ENCODE data around the gene ZSWIM6. TPM values are rescaled to one million over a fixed set of nuclear protein-coding genes. Genes with fewer than 3 reads are reported as not detected.

ZSWIM6 gene
- total and polyA plus RNA-seq, 2 of the 4 experiments (the other 2 are of a cell fraction): 10.8 to 14.1 TPM

- BruUV-seq (replicated peaks): no TSS peak
- Histone ChIP-seq H3K9me1 (ENCODE audit: insufficient read depth, low read length) (peaks cover 11% of the 10 kb centered on the region), H2BK20ac (ENCODE audit: low read depth, low read length) (no peak overlapping the region), H2AFZ (replicated peaks; ENCODE audit: low read length, poor library complexity) (no peak overlapping the region), H3K4ac (ENCODE audit: low read depth, low read length) (no peak overlapping the region), H4K20me1 (ENCODE audit: insufficient read depth, low read length) (peaks cover 8% of the 10 kb centered on the region; the same call in 1 of the 2 replicates), H2BK120ac (ENCODE audit: low read depth, low read length) (no peak overlapping the region), H3K79me1 (ENCODE audit: low read depth in 1 of 2, low read length in 2 of 2) (peaks cover 24 to 38% of the 10 kb centered on the region in 2 experiments), H3K9ac (ENCODE audit: low read depth, low read length) (no peak overlapping the region), H4K91ac (ENCODE audit: insufficient read depth, low read depth, low read length) (no peak overlapping the region), H3K27me3 (ENCODE audit: control insufficient read depth, insufficient read depth, low read length) (no peaks in the 10 kb centered on the region), H3K4me1 (ENCODE audit: control insufficient read depth, insufficient read depth, low read length) (peaks cover 5% of the 10 kb centered on the region; the same call in 1 of the 2 replicates), H3K36me3 (ENCODE audit: control insufficient read depth, insufficient read depth, low read length) (peaks cover 21% of the 10 kb centered on the region), H3K9me3 (ENCODE audit: control insufficient read depth, insufficient read depth, low read length) (no peaks in the 10 kb centered on the region), H2AK9ac (replicated peaks; ENCODE audit: low read depth, low read length, poor library complexity) (no peak overlapping the region), H3K4me2 (ENCODE audit: low read depth, low read length) (no peak overlapping the region), H3K18ac (ENCODE audit: low read depth, low read length) (no peak overlapping the region), H2BK5ac (ENCODE audit: low read depth, low read length, poor library complexity, severe bottlenecking) (no peak overlapping the region), H4K5ac (ENCODE audit: low read depth, low read length) (no peak overlapping the region), H3K27ac (ENCODE audit: insufficient read depth, low read length) (no peak overlapping the region), H3K23ac (ENCODE audit: low read depth, low read length) (no peak overlapping the region), H2AK5ac (ENCODE audit: low read depth, low read length) (no peak overlapping the region), H4K8ac (ENCODE audit: low read depth in 2 of 2, low read length in 2 of 2) (no peak overlapping the region), H3K56ac (ENCODE audit: extremely low read depth, insufficient read depth, low read length) (no peak overlapping the region), H2BK15ac (ENCODE audit: low read depth, low read length) (no peak overlapping the region), H3K14ac (replicated peaks; ENCODE audit: low read depth, low read length) (no peak overlapping the region), H3K4me3 (ENCODE audit: insufficient read depth, low read depth, low read length) (no peak overlapping the region)
- ChIA-PET CTCF (no interaction called here), POLR2A (ENCODE audit: unreplicated experiment) (interaction anchor here (0.6 kb wide), 1 partner anchor 181 kb away, joined by 3 read pairs; no protein-coding TSS in a partner anchor)
- no peak for TF ChIP-seq USF2 (IDR thresholded peaks at IDR 0.05; ENCODE audit: low read depth, low read length)
- TF ChIP-seq RAD21 (IDR thresholded peaks at IDR 0.05; ENCODE audit: low read length): no peak
- TF ChIP-seq MAZ (IDR thresholded peaks at IDR 0.05; ENCODE audit: borderline replicate concordance, low read depth, low read length): no peak
- TF ChIP-seq CTCF (conservative IDR thresholded peaks at IDR 0.05; ENCODE audit: low read depth, low read length): no peak
- no peak for TF ChIP-seq FOS (IDR thresholded peaks at IDR 0.05; ENCODE audit: low read depth, low read length)
- no peak for TF ChIP-seq CEBPB (IDR thresholded peaks at IDR 0.05; ENCODE audit: low read depth, low read length)
- no peak for TF ChIP-seq RFX5 (IDR thresholded peaks at IDR 0.05; ENCODE audit: low read depth, low read length)
- no peak for TF ChIP-seq ELK1 (IDR thresholded peaks at IDR 0.05; ENCODE audit: borderline replicate concordance, low read depth, low read length)
- TF ChIP-seq MXI1 (IDR thresholded peaks at IDR 0.05; ENCODE audit: borderline replicate concordance, low read depth, low read length): no peak
- TF ChIP-seq RCOR1 (IDR thresholded peaks at IDR 0.05; ENCODE audit: insufficient replicate concordance, low read length): no peak
- TF ChIP-seq CHD1 (IDR thresholded peaks at IDR 0.05; ENCODE audit: low read depth, low read length): no peak
- no peak for TF ChIP-seq SMC3 (IDR thresholded peaks at IDR 0.05; ENCODE audit: low read depth, low read length)
- TF ChIP-seq NFE2L2 (IDR thresholded peaks at IDR 0.05; ENCODE audit: low read depth, low read length): no peak
- no peak for TF ChIP-seq POLR2A (IDR thresholded peaks at IDR 0.05; ENCODE audit: low read depth, low read length)
- no peak for TF ChIP-seq MAFK (IDR thresholded peaks at IDR 0.05; ENCODE audit: low read depth, low read length)
- TF ChIP-seq BHLHE40 (IDR thresholded peaks at IDR 0.05; ENCODE audit: low read depth, low read length): no peak
- in situ Hi-C loops (cut with MboI; ENCODE audit: low sequenced_read_pairs) (no loop called here), intact Hi-C loops (cut with micrococcal nuclease) (no loop called here), dilution Hi-C loops (cut with HindIII; ENCODE audit: low sequenced_read_pairs, unreplicated experiment) (no loop called here)
- ATAC-seq (ENCODE audit: low read depth) (no peak), DNase-seq (no peak)
- no CpG with 5 or more reads among the region's 5 CpGs for WGBS, 2 experiments (ENCODE audit: extremely low coverage in 2 of 2, insufficient read length in 1 of 2)
Observed at GRCh38 chr5:61526207-61526519, 194.1 kb downstream of the ZSWIM6 start.
